ENCODE data around the gene DYNC1H1. TPM values are rescaled to one million over a fixed set of nuclear protein-coding genes. Genes with fewer than 3 reads are reported as not detected.

The DYNC1H1 gene
- total and polyA plus RNA-seq, 3 donors from 2014 or later: 313 to 691 (median 538) TPM

- intact Hi-C loops (cut with DNase I; ENCODE audit: low total_unique reads): no loop called here
- TF ChIP-seq CTCF (IDR thresholded peaks at IDR 0.05) (no peak), POLR2A (IDR thresholded peaks at IDR 0.05) (no peak)
- no peaks in the 10 kb centered on the region for H3K36me3 ChIP-seq (ENCODE audit: low read depth, missing control alignments)
- H3K27me3 ChIP-seq: no peaks in the 10 kb centered on the region
- WGBS, 2 donors: 58 to 66% methylated on average over 8 of the region's 8 CpGs
- H3K4me3 ChIP-seq: no peak overlapping the region
- DNase-seq: no peak
- H3K9me3 ChIP-seq: no peaks in the 10 kb centered on the region
- H3K27ac ChIP-seq: peak overlapping the region in 1 of 2 donors; percentile 89
- peaks cover 14% of the 10 kb centered on the region for H3K4me1 ChIP-seq
These were observed 38.3 kb upstream of the DYNC1H1 start for GRCh38 chr14:101926085-101926484.

- TF ChIP-seq CTCF (IDR thresholded peaks at IDR 0.05) (no peak), POLR2A (IDR thresholded peaks at IDR 0.05) (no peak)
- DNase-seq: no peak
These were observed 37.8 kb upstream of the DYNC1H1 start for GRCh38 chr14:101926620-101927019.

GRCh38 chr14:101927859-101928258 is 36.5 kb upstream of the DYNC1H1 start:
- Histone ChIP-seq H3K9me3 (no peaks in the 10 kb centered on the region), H3K27ac (peak overlapping the region; percentile 66 to 89), H3K36me3 (ENCODE audit: low read depth, missing control alignments) (no peaks in the 10 kb centered on the region), H3K27me3 (no peaks in the 10 kb centered on the region), H3K4me1 (peaks cover 14% of the 10 kb centered on the region), H3K4me3 (no peak overlapping the region)
- TF ChIP-seq POLR2A (IDR thresholded peaks at IDR 0.05): no peak
- TF ChIP-seq CTCF (IDR thresholded peaks at IDR 0.05): no peak
- 26 to 42% methylated on average over 10 of the region's 10 CpGs for WGBS, 2 donors
- peak; percentile 93 for DNase-seq
- intact Hi-C loops (cut with DNase I; ENCODE audit: low total_unique reads): no loop called here

More at GRCh38 chr14:101926620-101927019, 37.8 kb upstream of the DYNC1H1 start:
- H3K4me3 ChIP-seq: no peak overlapping the region
- H3K27me3 ChIP-seq: no peaks in the 10 kb centered on the region
- H3K27ac ChIP-seq: peak overlapping the region; percentile 66 to 89
- 65 to 77% methylated on average over 5 of the region's 5 CpGs for WGBS, 2 donors
- intact Hi-C loops (cut with DNase I; ENCODE audit: low total_unique reads): no loop called here
- no peaks in the 10 kb centered on the region for H3K9me3 ChIP-seq
- no peaks in the 10 kb centered on the region for H3K36me3 ChIP-seq (ENCODE audit: low read depth, missing control alignments)
- H3K4me1 ChIP-seq: peaks cover 14% of the 10 kb centered on the region

- H3K9me3 ChIP-seq: no peaks in the 10 kb centered on the region
- no peak for DNase-seq
- 57 to 62% methylated on average over 24 of the region's 24 CpGs for WGBS, 2 donors
- intact Hi-C loops (cut with DNase I; ENCODE audit: low total_unique reads): no loop called here
- peaks cover 14% of the 10 kb centered on the region for H3K4me1 ChIP-seq
- H3K27me3 ChIP-seq: no peaks in the 10 kb centered on the region
- H3K27ac ChIP-seq: peak overlapping the region; percentile 66 to 89
- no peak overlapping the region for H3K4me3 ChIP-seq
- no peaks in the 10 kb centered on the region for H3K36me3 ChIP-seq (ENCODE audit: low read depth, missing control alignments)
- TF ChIP-seq POLR2A (IDR thresholded peaks at IDR 0.05) (no peak), CTCF (IDR thresholded peaks at IDR 0.05) (no peak)
These were observed 35.9 kb upstream of the DYNC1H1 start for GRCh38 chr14:101928415-101928841.

GRCh38 chr14:101929096-101929495 is 35.3 kb upstream of the DYNC1H1 start:
- no peak for DNase-seq
- TF ChIP-seq CTCF (IDR thresholded peaks at IDR 0.05) (no peak), POLR2A (IDR thresholded peaks at IDR 0.05) (no peak)
- intact Hi-C loops (cut with DNase I; ENCODE audit: low total_unique reads): no loop called here
- Histone ChIP-seq H3K36me3 (ENCODE audit: low read depth, missing control alignments) (no peaks in the 10 kb centered on the region), H3K4me3 (no peak overlapping the region), H3K27ac (peak overlapping the region in 1 of 2 donors; percentile 89), H3K4me1 (peaks cover 14% of the 10 kb centered on the region), H3K9me3 (no peaks in the 10 kb centered on the region), H3K27me3 (no peaks in the 10 kb centered on the region)
- WGBS, 2 donors: 84 to 85% methylated on average over 10 of the region's 10 CpGs
